Parathyroid adenoma (tissue), 2 donors: ENCODE data around the gene GJA9.

Experiments used
- H2AFZ ChIP-seq: fragments of 300-600 bp; sonication (generic); one replicate; pipeline ENCODE4 v1.7.0; 2017; ENCODE audit warnings: antibody characterized with exemption, mild to moderate bottlenecking
- H3K27ac ChIP-seq: fragments of 300-600 bp; sonication (generic); one replicate; pipeline ENCODE4 v1.7.0; 2017
- H3K27me3 ChIP-seq: fragments of 300-600 bp; sonication (generic); one replicate; pipeline ENCODE4 v1.7.0; 2017; ENCODE audit warnings: low read length; ENCODE audit not compliant: control insufficient read depth, insufficient read depth
- H3K36me3 ChIP-seq: fragments of 300-600 bp; sonication (generic); one replicate; pipeline ENCODE4 v1.7.0; 2017; ENCODE audit warnings: low read length; ENCODE audit not compliant: control insufficient read depth, insufficient read depth
- H3K4me1 ChIP-seq: fragments of 300-600 bp; sonication (generic); one replicate; pipeline ENCODE4 v1.7.0; 2017; ENCODE audit warnings: control low read depth
- H3K4me2 ChIP-seq: fragments of 300-600 bp; sonication (generic); one replicate; pipeline ENCODE4 v1.7.0; 2017; ENCODE audit warnings: low read length
- H3K4me3 ChIP-seq: fragments of 300-600 bp; sonication (generic); one replicate; pipeline ENCODE4 v1.7.0; 2017; ENCODE audit warnings: low read depth, low read length
- H3K79me2 ChIP-seq: fragments of 300-600 bp; sonication (generic); one replicate; pipeline ENCODE4 v1.7.0; 2017; ENCODE audit warnings: control low read depth
- H3K9ac ChIP-seq: fragments of 300-600 bp; sonication (generic); one replicate; pipeline ENCODE4 v1.7.0; 2017; ENCODE audit warnings: mild to moderate bottlenecking
- H3K9me3 ChIP-seq: fragments of 300-600 bp; sonication (generic); one replicate; pipeline ENCODE4 v1.7.0; 2017; ENCODE audit warnings: low read length; ENCODE audit not compliant: control insufficient read depth
- CTCF ChIP-seq: fragments of 300-600 bp; sonication (generic); IDR thresholded peaks from one replicate; pipeline ENCODE4 v1.7.0; 2017; ENCODE audit warnings: antibody characterized with exemption, mild to moderate bottlenecking
- donor health status: primary hyperparathyroidism.

GJA9 gene

DNA sequence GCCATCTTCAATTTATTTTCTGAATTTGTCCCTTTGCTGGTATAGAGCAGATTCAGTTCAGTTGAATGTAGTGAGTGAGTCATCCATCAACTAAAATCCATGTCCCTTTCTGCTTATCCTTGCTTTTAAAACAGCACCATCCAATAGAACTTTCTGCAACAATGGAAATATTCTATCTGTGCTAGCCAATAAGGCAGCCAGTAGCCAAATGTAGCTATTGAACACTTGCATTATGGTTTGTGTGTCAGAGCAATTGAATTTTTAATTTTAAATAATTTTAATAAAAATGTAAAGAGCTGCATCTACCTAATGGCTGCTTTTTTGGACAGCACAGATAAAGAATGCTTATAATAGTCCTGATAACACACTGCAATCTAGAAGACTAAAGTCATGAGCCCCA lies at the start of gene GJA9:
TSS of gene GJA9 (minus strand) at position 101 of the 400 bp plus-strand sequence. CDS start 5,489 bp downstream, outside the sequence.
- H3K4me2 ChIP-seq, result no peak within 1 kb of the TSS
- no peaks in the 10 kb centered on the region for H3K79me2 ChIP-seq
- H3K4me3 ChIP-seq, result no peak within 1 kb of the TSS
- no peaks in the 10 kb centered on the region for H3K4me1 ChIP-seq
- H3K9ac ChIP-seq, result no peak within 1 kb of the TSS
- H2AFZ ChIP-seq, result no peak within 1 kb of the TSS
- no peaks in the 10 kb centered on the region for H3K9me3 ChIP-seq
- TF ChIP-seq CTCF, result no peak
- no peaks in the 10 kb centered on the region for H3K27me3 ChIP-seq
- H3K27ac ChIP-seq, result no peak within 1 kb of the TSS
- H3K36me3 ChIP-seq, result no peaks in the 10 kb centered on the region

GRCh38 chr1:38929476-38929875 lies 48.1 kb upstream of the GJA9 start:
- H3K27ac ChIP-seq, result no peak overlapping the region
- no peak overlapping the region for H3K9ac ChIP-seq
- H3K79me2 ChIP-seq, result no peaks in the 10 kb centered on the region

DNA sequence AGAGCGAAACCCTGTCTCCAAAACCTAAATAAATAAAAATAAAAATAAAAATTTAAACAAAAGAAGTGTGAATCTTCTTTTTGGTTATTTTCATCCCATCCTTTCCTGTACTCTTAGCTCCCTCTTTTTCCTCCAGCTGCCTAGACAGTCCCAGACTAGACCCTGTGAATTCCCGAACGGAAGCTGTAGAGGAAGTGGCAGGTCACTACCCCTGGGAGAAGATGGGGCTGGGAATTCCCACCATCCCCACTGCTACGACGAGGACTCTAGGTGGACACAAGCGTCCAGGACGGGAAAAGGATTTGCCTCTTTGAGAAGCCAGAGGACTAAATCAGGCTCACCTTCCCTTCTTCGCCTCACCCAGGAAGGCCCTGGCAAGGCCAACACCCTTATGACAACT lies 47.7 kb upstream of the GJA9 start:
- H3K4me1 ChIP-seq, result no peaks in the 10 kb centered on the region
- no peak overlapping the region for H2AFZ ChIP-seq
- no peak overlapping the region for H3K27ac ChIP-seq
- H3K9ac ChIP-seq, result no peak overlapping the region
- H3K36me3 ChIP-seq, result no peaks in the 10 kb centered on the region
- H3K9me3 ChIP-seq, result no peaks in the 10 kb centered on the region
- H3K27me3 ChIP-seq, result no peaks in the 10 kb centered on the region
- no peak for TF ChIP-seq CTCF
- H3K79me2 ChIP-seq, result no peaks in the 10 kb centered on the region
- H3K4me2 ChIP-seq, result no peak overlapping the region
- no peak overlapping the region for H3K4me3 ChIP-seq

More at GRCh38 chr1:38929476-38929875, 48.1 kb upstream of the GJA9 start:
- H3K4me1 ChIP-seq, result no peaks in the 10 kb centered on the region
- H3K27me3 ChIP-seq, result no peaks in the 10 kb centered on the region
- H3K9me3 ChIP-seq, result no peaks in the 10 kb centered on the region
- no peak overlapping the region for H2AFZ ChIP-seq
- H3K4me2 ChIP-seq, result no peak overlapping the region
- H3K36me3 ChIP-seq, result no peaks in the 10 kb centered on the region
- TF ChIP-seq CTCF, result no peak
- no peak overlapping the region for H3K4me3 ChIP-seq

DNA sequence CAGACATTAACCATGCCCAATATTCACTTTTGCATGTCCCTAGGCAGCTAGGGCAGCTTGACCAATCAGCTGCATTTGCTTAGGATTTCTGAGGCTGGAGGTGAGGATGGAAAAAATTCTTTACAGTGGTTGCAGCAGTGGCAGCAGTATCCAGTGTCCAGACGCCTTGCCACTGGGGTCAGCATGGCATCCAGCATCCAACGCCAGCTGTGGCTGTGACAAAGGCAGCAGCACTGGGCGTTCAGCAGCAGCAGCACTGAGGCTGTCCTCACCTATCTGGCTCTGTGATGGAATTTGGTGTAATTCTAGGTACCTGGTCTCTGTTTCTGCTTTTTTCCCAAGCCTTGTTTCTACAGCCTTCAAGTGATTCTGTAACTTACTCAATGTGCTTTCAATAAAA lies 44.7 kb upstream of the GJA9 start:
- no peak for TF ChIP-seq CTCF
- Histone ChIP-seq H3K9me3 (no peaks in the 10 kb centered on the region), H3K79me2 (no peaks in the 10 kb centered on the region), H3K4me3 (no peak overlapping the region), H3K36me3 (no peaks in the 10 kb centered on the region), H3K27ac (no peak overlapping the region), H3K27me3 (no peaks in the 10 kb centered on the region), H3K4me2 (no peak overlapping the region), H3K9ac (no peak overlapping the region), H2AFZ (no peak overlapping the region), H3K4me1 (no peaks in the 10 kb centered on the region)

DNA sequence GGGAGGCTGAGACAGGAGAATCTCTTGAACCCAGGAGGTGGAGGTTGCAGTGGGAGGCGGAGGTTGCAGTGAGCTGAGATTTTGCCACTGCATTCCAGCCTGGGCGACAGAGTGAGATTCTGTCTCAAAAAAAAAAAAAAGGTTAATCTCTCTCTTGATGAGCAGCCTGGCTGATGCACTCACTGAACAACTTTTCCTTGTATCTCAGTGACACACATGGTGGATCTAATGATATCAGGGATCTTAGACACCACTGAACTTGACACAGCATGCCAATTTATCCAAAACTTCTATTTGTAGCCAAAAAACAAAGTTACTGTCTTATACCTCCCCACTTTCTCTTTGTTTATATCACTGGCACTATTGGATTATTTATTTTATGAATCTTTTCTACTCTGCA lies 44.0 kb upstream of the GJA9 start:
- Histone ChIP-seq H2AFZ (no peak overlapping the region), H3K4me2 (no peak overlapping the region), H3K9ac (no peak overlapping the region), H3K36me3 (no peaks in the 10 kb centered on the region), H3K27me3 (no peaks in the 10 kb centered on the region), H3K9me3 (no peaks in the 10 kb centered on the region), H3K4me1 (no peaks in the 10 kb centered on the region), H3K79me2 (no peaks in the 10 kb centered on the region), H3K27ac (no peak overlapping the region), H3K4me3 (no peak overlapping the region)
- no peak for TF ChIP-seq CTCF
